ENCODE results near the gene OR2J1. TPM values are rescaled to one million over a fixed set of nuclear protein-coding genes. Genes with fewer than 3 reads are reported as not detected.

The OR2J1 gene
- total RNA-seq, 1 donor from 2014 or later, result not detected

GRCh38 chr6:29129326-29130012, 30.2 kb downstream of the OR2J1 start:
- Histone ChIP-seq H3K27me3 (ENCODE audit: insufficient read depth, low read length) (no peaks in the 10 kb centered on the region), H3K9me3 (ENCODE audit: insufficient read depth, low read depth, low read length) (no peaks in the 10 kb centered on the region), H3K36me3 (ENCODE audit: insufficient read depth, low read length) (no peaks in the 10 kb centered on the region), H2AFZ (ENCODE audit: low read depth, low read length) (no peak overlapping the region), H3K4me1 (ENCODE audit: insufficient read depth, low read length) (no peaks in the 10 kb centered on the region), H3K4me3 (ENCODE audit: insufficient read depth, low read depth, low read length) (no peak overlapping the region), H3K9ac (ENCODE audit: low read length) (no peak overlapping the region), H3K79me2 (ENCODE audit: insufficient read depth, low read length) (no peaks in the 10 kb centered on the region), H3K27ac (ENCODE audit: low read depth, low read length) (no peak overlapping the region), H4K20me1 (ENCODE audit: insufficient read depth, low read length) (no peaks in the 10 kb centered on the region), H3K4me2 (ENCODE audit: low read length) (no peak overlapping the region)
- no peak for TF ChIP-seq EZH2 (IDR thresholded peaks at IDR 0.05; ENCODE audit: insufficient read depth, low read length)
- TF ChIP-seq, protein P1, sequence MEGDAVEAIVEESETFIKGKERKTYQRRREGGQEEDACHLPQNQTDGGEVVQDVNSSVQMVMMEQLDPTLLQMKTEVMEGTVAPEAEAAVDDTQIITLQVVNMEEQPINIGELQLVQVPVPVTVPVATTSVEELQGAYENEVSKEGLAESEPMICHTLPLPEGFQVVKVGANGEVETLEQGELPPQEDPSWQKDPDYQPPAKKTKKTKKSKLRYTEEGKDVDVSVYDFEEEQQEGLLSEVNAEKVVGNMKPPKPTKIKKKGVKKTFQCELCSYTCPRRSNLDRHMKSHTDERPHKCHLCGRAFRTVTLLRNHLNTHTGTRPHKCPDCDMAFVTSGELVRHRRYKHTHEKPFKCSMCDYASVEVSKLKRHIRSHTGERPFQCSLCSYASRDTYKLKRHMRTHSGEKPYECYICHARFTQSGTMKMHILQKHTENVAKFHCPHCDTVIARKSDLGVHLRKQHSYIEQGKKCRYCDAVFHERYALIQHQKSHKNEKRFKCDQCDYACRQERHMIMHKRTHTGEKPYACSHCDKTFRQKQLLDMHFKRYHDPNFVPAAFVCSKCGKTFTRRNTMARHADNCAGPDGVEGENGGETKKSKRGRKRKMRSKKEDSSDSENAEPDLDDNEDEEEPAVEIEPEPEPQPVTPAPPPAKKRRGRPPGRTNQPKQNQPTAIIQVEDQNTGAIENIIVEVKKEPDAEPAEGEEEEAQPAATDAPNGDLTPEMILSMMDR (IDR thresholded peaks at IDR 0.05; ENCODE audit: insufficient read depth, low read depth, low read length), result no peak
- no peak for FAIRE-seq
- peaks cover 12% of the 10 kb centered on the region for H3K27me3 Mint-ChIP-seq (ENCODE audit: low read depth, unreplicated experiment)
- H3K36me3 Mint-ChIP-seq (ENCODE audit: low read depth, unreplicated experiment), result peaks cover 3% of the 10 kb centered on the region
- no peak overlapping the region for H3K4me3 Mint-ChIP-seq (ENCODE audit: unreplicated experiment)
- H3K9me3 Mint-ChIP-seq (ENCODE audit: unreplicated experiment), result no peaks in the 10 kb centered on the region
- no peak for DNase-seq (ENCODE audit: low read depth)
- no peak overlapping the region for H3K27ac Mint-ChIP-seq (ENCODE audit: unreplicated experiment)
- H3K4me1 Mint-ChIP-seq (ENCODE audit: low read depth, unreplicated experiment), result no peaks in the 10 kb centered on the region

DNA sequence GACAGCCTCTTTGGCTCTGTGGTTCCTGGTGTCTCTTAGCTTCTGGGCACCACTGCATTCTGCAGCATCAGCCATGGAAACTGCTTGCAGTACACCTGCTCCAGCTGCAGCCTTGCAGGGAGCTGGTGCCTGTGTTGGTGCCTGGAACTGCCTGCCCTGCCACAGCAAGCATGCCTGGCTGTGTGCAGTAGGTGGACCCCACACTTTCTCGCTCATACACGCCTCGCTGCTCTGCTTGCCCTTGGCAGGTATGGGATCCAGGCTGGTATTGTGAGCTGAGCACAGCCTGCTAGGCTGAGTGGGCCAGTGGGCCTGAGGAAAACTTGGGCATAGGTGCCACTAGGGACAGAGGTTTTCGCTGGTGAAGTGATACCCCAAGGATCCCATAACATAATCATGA, 31.4 kb downstream of the OR2J1 start:
- Histone ChIP-seq H3K4me2 (ENCODE audit: low read length) (no peak overlapping the region), H2AFZ (ENCODE audit: low read depth, low read length) (no peak overlapping the region), H3K9me3 (ENCODE audit: insufficient read depth, low read depth, low read length) (no peaks in the 10 kb centered on the region), H3K9ac (ENCODE audit: low read length) (no peak overlapping the region), H3K27ac (ENCODE audit: low read depth, low read length) (no peak overlapping the region), H3K27me3 (ENCODE audit: insufficient read depth, low read length) (no peaks in the 10 kb centered on the region), H3K4me3 (ENCODE audit: insufficient read depth, low read depth, low read length) (no peak overlapping the region), H3K79me2 (ENCODE audit: insufficient read depth, low read length) (no peaks in the 10 kb centered on the region), H3K4me1 (ENCODE audit: insufficient read depth, low read length) (no peaks in the 10 kb centered on the region), H3K36me3 (ENCODE audit: insufficient read depth, low read length) (no peaks in the 10 kb centered on the region), H4K20me1 (ENCODE audit: insufficient read depth, low read length) (no peaks in the 10 kb centered on the region)
- no peaks in the 10 kb centered on the region for H3K4me1 Mint-ChIP-seq (ENCODE audit: low read depth, unreplicated experiment)
- TF ChIP-seq, protein P1 (IDR thresholded peaks at IDR 0.05; ENCODE audit: insufficient read depth, low read depth, low read length), result no peak
- TF ChIP-seq EZH2 (IDR thresholded peaks at IDR 0.05; ENCODE audit: insufficient read depth, low read length), result no peak
- H3K4me3 Mint-ChIP-seq (ENCODE audit: unreplicated experiment), result no peak overlapping the region
- H3K36me3 Mint-ChIP-seq (ENCODE audit: low read depth, unreplicated experiment), result peaks cover 3% of the 10 kb centered on the region
- no peak overlapping the region for H3K27ac Mint-ChIP-seq (ENCODE audit: unreplicated experiment)
- no peaks in the 10 kb centered on the region for H3K9me3 Mint-ChIP-seq (ENCODE audit: unreplicated experiment)
- H3K27me3 Mint-ChIP-seq (ENCODE audit: low read depth, unreplicated experiment), result peaks cover 12% of the 10 kb centered on the region
- no peak for DNase-seq (ENCODE audit: low read depth)
- FAIRE-seq, result no peak

- Histone ChIP-seq H4K20me1 (ENCODE audit: insufficient read depth, low read length) (no peaks in the 10 kb centered on the region), H3K36me3 (ENCODE audit: insufficient read depth, low read length) (no peaks in the 10 kb centered on the region), H3K27me3 (ENCODE audit: insufficient read depth, low read length) (no peaks in the 10 kb centered on the region), H2AFZ (ENCODE audit: low read depth, low read length) (no peak overlapping the region), H3K9ac (ENCODE audit: low read length) (no peak overlapping the region), H3K27ac (ENCODE audit: low read depth, low read length) (no peak overlapping the region), H3K9me3 (ENCODE audit: insufficient read depth, low read depth, low read length) (no peaks in the 10 kb centered on the region), H3K4me2 (ENCODE audit: low read length) (no peak overlapping the region), H3K4me3 (ENCODE audit: insufficient read depth, low read depth, low read length) (no peak overlapping the region), H3K79me2 (ENCODE audit: insufficient read depth, low read length) (no peaks in the 10 kb centered on the region), H3K4me1 (ENCODE audit: insufficient read depth, low read length) (no peaks in the 10 kb centered on the region)
- Mint-ChIP-seq H3K36me3 (ENCODE audit: low read depth, unreplicated experiment) (peaks cover 3% of the 10 kb centered on the region), H3K27ac (ENCODE audit: unreplicated experiment) (no peak overlapping the region), H3K4me3 (ENCODE audit: unreplicated experiment) (no peak overlapping the region), H3K4me1 (ENCODE audit: low read depth, unreplicated experiment) (no peaks in the 10 kb centered on the region), H3K27me3 (ENCODE audit: low read depth, unreplicated experiment) (peaks cover 12% of the 10 kb centered on the region), H3K9me3 (ENCODE audit: unreplicated experiment) (no peaks in the 10 kb centered on the region)
- FAIRE-seq (no peak), DNase-seq (ENCODE audit: low read depth) (no peak)
- TF ChIP-seq EZH2 (IDR thresholded peaks at IDR 0.05; ENCODE audit: insufficient read depth, low read length), result no peak
- TF ChIP-seq, protein P1 (IDR thresholded peaks at IDR 0.05; ENCODE audit: insufficient read depth, low read depth, low read length), result no peak
Observed at GRCh38 chr6:29131691-29132090, 32.4 kb downstream of the OR2J1 start.
